PC-3 (cell line): ENCODE measurements around the gene NRSN1. TPM values are rescaled to one million over a fixed set of nuclear protein-coding genes. Genes with fewer than 3 reads are reported as not detected.

Experiments used
- ATAC-seq: fragments of 200-7000 bp; cut with Tn5 transposase; 2 replicates; pipeline ENCODE4 v1.9.1; 2020; ENCODE audit warnings: mild to moderate bottlenecking, moderate library complexity
- BruUV-seq: library from RNA; stranded (reverse); fragments of 400-500 nt; replicated peaks from 2 replicates; lab custom pipeline; 2021; lab: Mats Ljungman, UMichigan
- CTCF ChIA-PET: fragments of 300-600 bp; sonication (Branson Sonifier 250); formaldehyde crosslinking; loops from one replicate; lab custom pipeline; 2022; ENCODE audit warnings: antibody characterized with exemption; lab: Charles Lee
- POLR2A ChIA-PET: fragments of 300-600 bp; sonication (Branson Sonifier 250); formaldehyde crosslinking; loops from one replicate; lab custom pipeline; 2022; ENCODE audit warnings: antibody characterized with exemption; ENCODE audit not compliant: unreplicated experiment; lab: Charles Lee
- DNase-seq: peaks from one replicate; pipeline ENCODE4 v3.0.0-alpha.2; 2015
- H2AFZ ChIP-seq: fragments of 300-600 bp; sonication (generic); 2 replicates; pipeline ENCODE4 v1.6.0; 2016; ENCODE audit warnings: antibody characterized with exemption, low read length
- H3F3A ChIP-seq: fragments of 300-600 bp; sonication (generic); one replicate; pipeline ENCODE4 v1.6.0; 2017; ENCODE audit warnings: antibody characterized with exemption, low read length, control low read depth, mild to moderate bottlenecking; ENCODE audit not compliant: unreplicated experiment
- H3K27ac ChIP-seq: fragments of 300-600 bp; sonication (generic); 2 replicates; pipeline ENCODE4 v1.5.1; 2016; ENCODE audit warnings: mild to moderate bottlenecking, low read length
- H3K27me3 ChIP-seq: fragments of 300-600 bp; sonication (generic); 2 replicates; pipeline ENCODE4 v1.6.1; 2016; ENCODE audit warnings: low read length, mixed read lengths
- H3K36me3 ChIP-seq: fragments of 300-600 bp; sonication (generic); 2 replicates; pipeline ENCODE4 v1.6.1; 2016; ENCODE audit warnings: low read depth, mixed run types, low read length, mixed read lengths
- H3K4me1 ChIP-seq: fragments of 300-600 bp; sonication (generic); 2 replicates; pipeline ENCODE4 v1.5.1; 2016; ENCODE audit warnings: low read length; ENCODE audit not compliant: insufficient read depth
- H3K4me2 ChIP-seq: fragments of 300-600 bp; sonication (generic); 2 replicates; pipeline ENCODE4 v1.6.0; 2016; ENCODE audit warnings: low read length
- H3K4me3 ChIP-seq: fragments of 300-600 bp; sonication (generic); 2 replicates; pipeline ENCODE4 v1.5.1; 2016; ENCODE audit warnings: mild to moderate bottlenecking, low read length, mixed read lengths
- H3K79me2 ChIP-seq: fragments of 300-600 bp; sonication (generic); 2 replicates; pipeline ENCODE4 v1.6.1; 2017; ENCODE audit warnings: low read length, mixed read lengths
- H3K9ac ChIP-seq: fragments of 300-600 bp; sonication (generic); 2 replicates; pipeline ENCODE4 v1.6.0; 2016; ENCODE audit warnings: mild to moderate bottlenecking, low read length
- H3K9me2 ChIP-seq: fragments of 300-600 bp; sonication (generic); replicated peaks from 2 replicates; pipeline ENCODE4 v1.6.1; 2016; ENCODE audit warnings: mixed run types, low read length, mixed read lengths
- H3K9me3 ChIP-seq: fragments of 300-600 bp; sonication (generic); 2 replicates; pipeline ENCODE4 v1.6.1; 2016; ENCODE audit warnings: low read length, mixed read lengths
- H4K20me1 ChIP-seq: fragments of 300-600 bp; sonication (generic); 2 replicates; pipeline ENCODE4 v1.6.1; 2016; ENCODE audit warnings: low read length, mixed read lengths
- CTCF ChIP-seq: fragments of 300-600 bp; sonication (generic); conservative IDR thresholded peaks from 2 replicates; pipeline ENCODE4 v1.5.1; 2017; ENCODE audit warnings: antibody characterized with exemption, low read depth, mild to moderate bottlenecking, low read length
- EZH2 ChIP-seq: fragments of 300-600 bp; sonication (generic); IDR thresholded peaks from one replicate; pipeline ENCODE4 v1.6.1; 2017; ENCODE audit warnings: antibody characterized with exemption, mild to moderate bottlenecking, low read length; ENCODE audit not compliant: unreplicated experiment
- EZH2phosphoT487 ChIP-seq: fragments of 300-600 bp; sonication (generic); IDR thresholded peaks from 2 replicates; pipeline ENCODE4 v1.6.1; 2018; ENCODE audit warnings: mild to moderate bottlenecking, antibody characterized with exemption, low read length, borderline replicate concordance
- intact Hi-C: fragments of 100-400 bp; cut with micrococcal nuclease; formaldehyde crosslinking; loops from 2 replicates; pipeline ENCODE4 v1.9.0; 2023
- total RNA-seq: library from RNA; depleted of rRNA; stranded (reverse); fragments of >200 nt; gene quantifications from 2 replicates; pipeline ENCODE4 v1.2.3, GENCODE V29; 2014

The NRSN1 gene
- total RNA-seq, 1 experiment from 2014 or later = not detected

GRCh38 chr6:24093381-24093780 lies 32.6 kb upstream of the NRSN1 start:
- Histone ChIP-seq H3F3A (no peaks in the 10 kb centered on the region), H3K9me3 (no peaks in the 10 kb centered on the region), H3K27me3 (peaks cover 49% of the 10 kb centered on the region), H3K9ac (no peak overlapping the region), H3K9me2 (no peaks in the 10 kb centered on the region), H4K20me1 (no peaks in the 10 kb centered on the region), H3K27ac (no peak overlapping the region), H3K4me2 (no peak overlapping the region), H3K4me1 (no peaks in the 10 kb centered on the region), H3K79me2 (no peaks in the 10 kb centered on the region), H2AFZ (no peak overlapping the region), H3K4me3 (no peak overlapping the region), H3K36me3 (no peaks in the 10 kb centered on the region)
- POLR2A ChIA-PET = no interaction called here
- ATAC-seq (no peak), DNase-seq (no peak)
- intact Hi-C loops = no loop called here
- CTCF ChIA-PET = no interaction called here
- BruUV-seq = no TSS peak
- TF ChIP-seq EZH2phosphoT487 (no peak), EZH2 (no peak), CTCF (no peak)

GRCh38 chr6:24099181-24099580 lies 26.8 kb upstream of the NRSN1 start:
- Histone ChIP-seq H2AFZ (no peak overlapping the region), H3K4me1 (no peaks in the 10 kb centered on the region), H3F3A (no peaks in the 10 kb centered on the region), H3K4me2 (no peak overlapping the region), H3K4me3 (no peak overlapping the region), H3K9me3 (no peaks in the 10 kb centered on the region), H3K9ac (no peak overlapping the region), H3K27me3 (peaks cover 71% of the 10 kb centered on the region), H3K36me3 (no peaks in the 10 kb centered on the region), H4K20me1 (no peaks in the 10 kb centered on the region), H3K27ac (no peak overlapping the region), H3K79me2 (no peaks in the 10 kb centered on the region), H3K9me2 (no peaks in the 10 kb centered on the region)
- intact Hi-C loops = no loop called here
- TF ChIP-seq EZH2 (no peak), EZH2phosphoT487 (no peak), CTCF (no peak)
- POLR2A ChIA-PET = no interaction called here
- CTCF ChIA-PET = no interaction called here
- DNase-seq (no peak), ATAC-seq (no peak)
- BruUV-seq = no TSS peak

GRCh38 chr6:24100024-24100769 lies 25.8 kb upstream of the NRSN1 start:
- CTCF ChIA-PET = no interaction called here
- H3K79me2 ChIP-seq = no peaks in the 10 kb centered on the region

More at GRCh38 chr6:24100024-24100769, 25.8 kb upstream of the NRSN1 start:
- Histone ChIP-seq H3K4me1 (no peaks in the 10 kb centered on the region), H3K27ac (no peak overlapping the region), H3K9ac (no peak overlapping the region), H2AFZ (no peak overlapping the region), H3K9me3 (no peaks in the 10 kb centered on the region), H3K4me3 (no peak overlapping the region), H3K4me2 (no peak overlapping the region), H3K36me3 (no peaks in the 10 kb centered on the region), H3K9me2 (no peaks in the 10 kb centered on the region), H4K20me1 (no peaks in the 10 kb centered on the region), H3F3A (no peaks in the 10 kb centered on the region), H3K27me3 (peaks cover 78% of the 10 kb centered on the region)
- POLR2A ChIA-PET = no interaction called here
- no peak for ATAC-seq
- intact Hi-C loops = no loop called here
- DNase-seq = no peak
- BruUV-seq = no TSS peak
- TF ChIP-seq EZH2phosphoT487 = no peak
- no peak for TF ChIP-seq CTCF
- no peak for TF ChIP-seq EZH2
